Esophagus squamous epithelium (tissue), 4 donors: ENCODE measurements around the gene ZHX3.

Source experiments
- POLR2A ChIP-seq, 4 donors: fragments of 450-650 bp; IDR thresholded peaks; one replicate each; pipeline ENCODE4 v1.6.1; 2017; ENCODE audit warnings: antibody characterized with exemption in 4 of 4, mild to moderate bottlenecking in 4 of 4, moderate library complexity in 3 of 4
- TF ChIP-seq, protein P1 (sequence below), 6 experiments: fragments of 450-650 bp in 4 of 6; fragments of 200-600 bp in 2 of 6; sonication (generic) in 2 of 6; IDR thresholded peaks; one replicate each; pipeline ENCODE4 v1.5.1; 2016 to 2019; ENCODE audit warnings: antibody characterized with exemption in 6 of 6, mild to moderate bottlenecking in 4 of 6, moderate library complexity in 4 of 6

DNA sequence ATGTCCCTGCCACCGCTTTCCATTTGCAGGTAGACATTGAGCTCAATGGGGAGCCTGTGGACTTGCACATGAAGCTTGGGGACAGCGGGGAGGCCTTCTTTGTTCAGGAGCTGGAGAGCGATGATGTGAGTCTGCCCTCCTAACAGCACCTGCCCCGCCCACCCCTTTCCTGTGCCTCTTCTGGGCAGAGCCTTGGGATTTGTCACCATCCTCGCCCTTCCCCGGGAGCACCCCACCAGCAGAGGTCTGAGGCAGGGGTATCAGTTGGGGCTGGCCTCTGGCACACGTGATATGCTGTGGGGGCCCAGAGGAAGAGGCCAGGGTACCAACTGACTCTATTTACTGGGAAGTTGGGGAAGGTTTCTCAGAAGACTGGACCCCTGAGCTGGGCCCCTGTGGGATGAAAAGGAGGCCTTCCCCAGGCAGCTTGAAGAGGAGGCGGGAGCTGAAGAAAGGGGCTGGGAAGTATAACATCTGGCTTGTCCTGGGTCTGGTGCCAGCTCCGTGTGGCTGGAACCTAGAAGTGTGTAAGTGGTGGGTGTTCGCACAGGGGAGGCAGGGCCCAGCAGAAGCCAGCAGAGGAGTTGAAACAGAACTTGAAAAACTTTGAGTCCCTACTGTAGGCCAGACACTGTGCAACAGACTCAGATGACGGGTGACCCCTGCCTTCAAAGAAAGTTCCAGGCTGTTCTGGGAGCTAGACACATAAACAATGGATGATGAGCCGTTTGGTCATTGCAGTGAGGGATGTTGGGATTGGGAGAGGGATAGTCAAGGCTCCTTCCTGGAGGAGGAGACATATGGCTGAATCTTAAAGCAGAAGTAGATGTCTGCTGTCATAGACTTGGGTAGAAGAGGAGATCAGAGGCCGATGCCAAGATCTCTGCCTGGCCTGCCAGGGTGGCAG, 30.2 kb upstream of the ZHX3 start:
- no peak for TF ChIP-seq POLR2A (IDR thresholded peaks at IDR 0.05)
- TF ChIP-seq, protein P1, sequence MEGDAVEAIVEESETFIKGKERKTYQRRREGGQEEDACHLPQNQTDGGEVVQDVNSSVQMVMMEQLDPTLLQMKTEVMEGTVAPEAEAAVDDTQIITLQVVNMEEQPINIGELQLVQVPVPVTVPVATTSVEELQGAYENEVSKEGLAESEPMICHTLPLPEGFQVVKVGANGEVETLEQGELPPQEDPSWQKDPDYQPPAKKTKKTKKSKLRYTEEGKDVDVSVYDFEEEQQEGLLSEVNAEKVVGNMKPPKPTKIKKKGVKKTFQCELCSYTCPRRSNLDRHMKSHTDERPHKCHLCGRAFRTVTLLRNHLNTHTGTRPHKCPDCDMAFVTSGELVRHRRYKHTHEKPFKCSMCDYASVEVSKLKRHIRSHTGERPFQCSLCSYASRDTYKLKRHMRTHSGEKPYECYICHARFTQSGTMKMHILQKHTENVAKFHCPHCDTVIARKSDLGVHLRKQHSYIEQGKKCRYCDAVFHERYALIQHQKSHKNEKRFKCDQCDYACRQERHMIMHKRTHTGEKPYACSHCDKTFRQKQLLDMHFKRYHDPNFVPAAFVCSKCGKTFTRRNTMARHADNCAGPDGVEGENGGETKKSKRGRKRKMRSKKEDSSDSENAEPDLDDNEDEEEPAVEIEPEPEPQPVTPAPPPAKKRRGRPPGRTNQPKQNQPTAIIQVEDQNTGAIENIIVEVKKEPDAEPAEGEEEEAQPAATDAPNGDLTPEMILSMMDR (IDR thresholded peaks at IDR 0.05), result no peak
